Retinal pigment epithelial cell (primary cell): ENCODE data around the gene UBL7.

Experiments used
- DNase-seq: peaks from one replicate; pipeline ENCODE4 v3.0.0-alpha.2; 2010; ENCODE audit warnings: low read depth
- H3K4me3 ChIP-seq: 2 replicates; pipeline ENCODE4 v1.5.1; 2011; ENCODE audit warnings: mild to moderate bottlenecking, low read length, control low read depth, moderate library complexity
- CTCF ChIP-seq: conservative IDR thresholded peaks from 2 replicates; pipeline ENCODE4 v1.5.1; 2011; ENCODE audit warnings: low read depth, low read length, control low read depth, inconsistent platforms

Gene UBL7

GRCh38 chr15:74420193-74420905 is 40.6 kb downstream of the UBL7 start:
- DNase-seq, result no peak
- TF ChIP-seq CTCF, result no peak
- no peak overlapping the region for H3K4me3 ChIP-seq

- no peak for TF ChIP-seq CTCF
- no peak overlapping the region for H3K4me3 ChIP-seq
Measured at GRCh38 chr15:74419432-74419831, 41.5 kb downstream of the UBL7 start.

GRCh38 chr15:74418575-74419338 is 42.2 kb downstream of the UBL7 start:
- no peak overlapping the region for H3K4me3 ChIP-seq
- no peak for TF ChIP-seq CTCF
- DNase-seq, result no peak

More at GRCh38 chr15:74419432-74419831, 41.5 kb downstream of the UBL7 start:
- DNase-seq, result no peak

- no peak for TF ChIP-seq CTCF
- DNase-seq, result no peak
- no peak overlapping the region for H3K4me3 ChIP-seq
Measured at GRCh38 chr15:74417670-74418069, 43.3 kb downstream of the UBL7 start.

GRCh38 chr15:74417225-74417624 is 43.7 kb downstream of the UBL7 start:
- no peak overlapping the region for H3K4me3 ChIP-seq
- TF ChIP-seq CTCF, result no peak
- DNase-seq, result no peak

- TF ChIP-seq CTCF, result no peak
- no peak for DNase-seq
- no peak overlapping the region for H3K4me3 ChIP-seq
Measured at GRCh38 chr15:74415966-74416916, 44.7 kb downstream of the UBL7 start.
